ENCODE measurements around the gene ZNF789.
"Not testable (repeated sequence)": the region's sequence is repeated elsewhere in the genome, so short reads cannot be mapped to it uniquely, and the experiment has no call there.

ZNF789 gene

DNA sequence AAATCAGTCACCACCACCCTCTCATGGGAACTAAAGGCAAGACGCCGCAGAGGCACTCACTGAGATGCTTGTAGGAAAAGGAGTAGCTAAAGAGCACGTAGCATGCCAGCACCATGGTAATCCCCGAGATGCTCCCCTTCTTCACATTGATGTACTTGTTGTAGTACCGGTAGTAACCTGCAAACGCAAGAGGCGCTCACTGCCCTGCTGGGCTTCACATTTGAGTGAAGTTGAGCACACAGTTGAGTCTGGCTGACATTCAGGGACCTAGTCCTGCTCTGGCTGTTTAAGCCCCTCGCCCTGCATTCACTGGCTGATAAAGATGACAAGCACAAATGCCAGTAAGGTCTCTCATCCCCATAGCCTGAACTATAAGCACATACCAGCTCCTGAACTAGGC lies 13.6 kb upstream of the ZNF789 start:
- DNase-seq, result peak in 1 of 2 donors; percentile 33

DNA sequence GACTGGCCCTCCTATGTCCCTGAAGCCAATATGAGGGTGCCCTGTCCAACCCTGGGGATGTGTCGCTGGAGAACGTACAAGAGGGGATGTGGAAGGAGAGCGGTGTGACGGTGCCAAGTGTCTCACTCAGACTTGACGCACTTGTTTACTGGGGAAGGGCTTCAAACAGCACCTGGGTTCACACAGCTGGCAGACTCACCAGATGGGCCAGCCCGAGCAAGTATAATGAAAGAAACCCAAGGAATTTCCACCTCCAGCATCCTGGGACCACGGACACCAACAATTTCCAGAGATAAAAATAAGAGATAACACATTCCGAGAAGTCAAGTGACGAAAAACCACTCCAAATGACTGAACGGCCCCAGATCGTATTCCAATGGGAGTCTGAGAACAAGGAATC lies 12.0 kb upstream of the ZNF789 start:
- DNase-seq, result no peak

DNA sequence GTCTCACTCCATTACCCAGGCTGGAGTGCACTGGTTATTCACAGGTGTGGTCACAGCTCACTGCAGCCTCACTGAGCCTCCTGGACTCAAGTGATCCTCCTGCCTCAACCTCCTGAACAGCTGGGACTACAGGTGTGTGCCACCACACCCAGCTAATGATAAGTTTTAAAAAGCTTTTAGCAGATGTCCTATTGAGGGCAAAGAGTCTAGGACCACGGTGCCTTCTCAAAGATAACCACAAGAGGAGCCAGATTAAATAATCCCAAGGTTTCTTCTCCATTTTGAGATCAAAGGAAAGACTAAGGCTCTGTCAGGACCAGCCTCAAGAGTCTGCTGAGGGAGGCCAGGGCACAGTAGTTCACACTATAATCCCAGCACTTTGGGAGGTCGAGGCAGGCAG lies 11.5 kb upstream of the ZNF789 start:
- no peak for DNase-seq

DNA sequence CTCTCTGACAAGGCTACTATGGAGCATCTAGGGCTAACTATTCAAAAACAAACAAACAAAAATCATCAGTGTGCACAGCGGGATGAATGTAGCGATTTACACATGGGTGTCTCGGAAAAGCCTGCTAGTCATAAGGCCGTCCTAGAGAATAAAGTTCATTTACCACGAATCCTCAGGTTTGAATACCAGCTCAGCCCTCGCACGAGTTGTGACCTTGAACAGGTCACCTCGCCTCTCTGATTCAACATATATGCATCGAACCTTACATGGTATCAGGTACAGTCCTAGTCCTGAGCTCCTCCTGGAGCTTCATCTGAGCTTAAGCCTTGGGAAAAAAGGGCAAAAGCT lies 7.3 kb upstream of the ZNF789 start:
- no peak for DNase-seq

DNA sequence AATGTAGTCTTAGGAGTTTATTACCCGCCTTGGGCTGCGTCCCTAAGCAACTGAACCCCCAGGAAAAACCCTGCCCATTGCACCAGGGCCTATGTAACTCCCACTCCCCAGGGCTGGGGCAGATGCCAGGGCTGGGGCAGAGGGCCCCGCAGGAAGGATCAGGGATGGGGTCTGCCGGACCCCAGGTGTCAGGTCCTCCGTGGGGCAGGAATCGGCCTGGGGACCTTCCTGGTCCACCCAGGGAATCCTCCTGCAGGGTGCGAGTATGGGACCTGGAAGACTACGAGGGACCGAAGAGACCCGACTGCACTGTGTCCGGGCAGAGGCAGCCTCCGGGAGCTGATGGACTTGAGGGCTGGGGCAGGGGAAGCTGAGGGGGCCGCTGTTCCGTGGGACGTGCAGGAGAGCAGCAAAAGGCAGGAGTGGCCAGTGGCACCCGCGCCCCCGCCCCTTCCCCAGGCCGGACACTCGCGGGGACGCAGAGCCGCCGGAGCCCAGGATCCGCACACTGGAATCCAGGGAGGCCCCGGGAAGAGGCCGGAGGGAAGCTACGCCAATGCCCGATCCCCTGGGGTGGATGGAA lies 4.3 kb upstream of the ZNF789 start:
- no peak for DNase-seq

DNA sequence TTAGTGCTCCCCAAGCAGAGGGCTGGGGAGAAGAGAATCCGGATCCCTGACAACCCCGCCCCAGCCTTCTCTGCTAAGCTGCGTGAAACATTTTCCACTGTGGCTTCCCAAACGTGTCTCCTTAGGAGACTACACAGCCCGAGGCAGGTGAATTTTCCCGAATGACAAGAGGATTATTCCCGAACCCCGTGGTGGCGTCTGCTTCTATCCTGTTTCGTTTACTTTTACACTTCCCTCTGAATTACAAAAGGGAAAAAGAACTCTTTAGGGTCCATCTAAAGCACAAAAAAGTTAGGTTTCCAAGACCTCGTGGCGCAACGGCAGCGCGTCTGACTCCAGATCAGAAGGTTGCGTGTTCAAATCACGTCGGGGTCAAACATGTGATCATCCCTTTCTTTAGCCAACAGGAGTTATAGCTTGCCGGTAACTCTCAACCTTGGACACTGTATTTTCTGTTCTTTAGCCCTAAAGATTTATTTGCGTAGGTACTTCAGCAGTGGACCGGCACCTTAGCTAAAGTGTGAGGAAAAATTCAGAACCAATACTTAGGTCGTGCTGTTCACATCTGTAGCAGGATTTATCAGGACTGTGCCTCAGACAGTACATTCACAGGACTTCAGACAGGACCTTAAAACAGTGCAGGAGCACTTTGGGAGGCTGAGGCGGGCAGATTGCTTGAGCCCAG lies 3.2 kb upstream of the ZNF789 start:
- no peak for DNase-seq

DNA sequence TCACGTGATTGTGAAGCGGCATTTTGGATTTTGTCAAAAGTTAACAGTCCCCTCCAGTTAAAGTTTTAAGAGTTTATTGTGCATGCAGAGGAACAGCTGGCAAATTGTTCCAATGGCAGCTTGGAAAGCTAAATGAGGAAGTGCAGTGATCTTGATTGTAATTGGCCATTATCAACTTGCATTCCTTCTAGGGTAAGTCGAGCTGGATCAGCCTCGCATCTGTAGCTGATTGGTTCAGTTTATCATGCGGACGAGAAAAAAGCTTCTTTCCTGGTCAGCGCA lies 566 bp downstream of the ZNF789 start:
- DNase-seq, result peak; percentile 70 to 76

DNA sequence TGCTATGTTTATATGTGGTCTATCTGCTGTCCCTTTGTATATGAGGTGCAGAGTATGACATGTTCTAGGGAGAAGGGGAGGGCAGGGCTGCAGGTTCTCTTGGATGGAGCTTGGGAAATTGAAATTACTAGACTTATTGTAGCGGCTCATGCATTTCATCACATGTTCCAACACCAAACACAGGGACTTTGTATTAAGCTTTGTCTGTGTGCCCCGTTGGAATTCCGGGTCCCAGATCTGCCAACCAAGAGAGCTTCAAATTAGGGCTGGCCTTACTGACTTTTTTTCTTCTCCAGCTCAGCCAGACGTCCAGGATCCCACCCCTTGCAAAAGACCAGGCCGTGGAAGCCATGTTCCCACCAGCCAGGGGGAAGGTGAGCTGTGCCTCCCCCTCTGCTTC lies 3.4 kb downstream of the ZNF789 start:
- DNase-seq, result no peak

DNA sequence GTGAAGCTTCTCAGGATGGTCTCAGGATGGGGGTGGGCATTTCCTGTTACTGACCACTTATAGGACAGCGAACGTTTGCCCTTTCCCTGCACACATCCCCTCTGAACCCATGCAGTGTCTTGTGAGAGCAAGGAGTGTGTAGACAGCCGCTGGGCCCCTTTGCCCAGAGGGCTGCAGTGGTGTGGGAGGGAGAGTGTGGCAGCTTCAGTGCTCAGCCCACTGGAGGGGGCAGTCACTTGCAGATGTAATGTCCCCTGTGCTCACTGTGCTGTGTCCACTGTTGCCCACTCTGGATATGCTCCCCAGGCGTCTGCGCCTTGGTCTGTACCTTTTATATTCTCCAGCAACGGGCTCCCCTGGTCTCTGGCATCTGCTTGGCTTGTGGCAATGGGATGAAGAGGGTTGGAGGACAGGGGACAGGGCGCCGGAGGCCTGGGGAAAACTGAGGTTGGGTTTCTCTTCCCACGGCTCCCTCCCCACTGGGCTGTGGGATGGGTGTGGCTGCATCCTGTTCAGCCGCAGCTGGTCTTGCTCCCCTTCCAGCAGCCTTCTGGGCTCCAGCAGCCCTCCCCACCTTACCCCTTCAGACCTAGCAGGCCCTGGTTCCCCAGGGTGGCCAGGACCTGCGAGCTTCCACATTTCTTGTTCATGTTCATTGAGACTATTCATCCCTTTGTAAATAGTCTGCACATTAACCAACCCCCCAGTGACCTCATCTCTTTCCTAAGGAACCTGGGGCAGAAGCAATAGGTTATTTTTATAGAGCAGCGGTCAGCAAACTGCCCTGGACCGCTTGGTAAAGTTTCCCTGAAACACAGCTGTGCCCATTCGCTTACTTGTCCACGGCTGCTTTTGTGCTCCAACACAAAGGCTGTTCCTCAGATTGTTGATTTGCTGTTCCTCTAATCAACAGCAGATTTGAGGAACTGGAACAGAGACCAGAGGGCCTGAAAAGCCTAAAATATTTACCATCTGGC lies 6.1 kb downstream of the ZNF789 start:
- DNase-seq, result no peak

DNA sequence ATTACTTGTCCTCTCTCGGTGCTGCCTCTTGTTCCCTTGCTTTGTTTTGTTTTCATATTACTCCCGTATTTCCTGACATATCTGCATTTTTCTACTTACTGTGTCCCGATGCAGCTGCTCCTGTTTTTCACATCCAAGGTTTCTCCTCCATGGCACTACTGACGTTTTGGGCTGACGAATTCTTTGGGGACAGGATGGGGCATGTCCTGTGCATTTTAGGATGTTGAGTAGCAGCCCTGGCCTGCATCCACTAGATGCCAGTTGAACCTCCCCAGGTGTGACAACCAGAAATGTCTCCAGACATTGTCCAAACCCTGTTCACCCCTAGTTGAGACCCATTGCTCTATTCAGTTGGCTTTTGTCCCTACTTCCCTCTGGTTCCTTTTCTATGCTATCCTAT lies 12.4 kb downstream of the ZNF789 start:
- DNase-seq, result no peak

DNA sequence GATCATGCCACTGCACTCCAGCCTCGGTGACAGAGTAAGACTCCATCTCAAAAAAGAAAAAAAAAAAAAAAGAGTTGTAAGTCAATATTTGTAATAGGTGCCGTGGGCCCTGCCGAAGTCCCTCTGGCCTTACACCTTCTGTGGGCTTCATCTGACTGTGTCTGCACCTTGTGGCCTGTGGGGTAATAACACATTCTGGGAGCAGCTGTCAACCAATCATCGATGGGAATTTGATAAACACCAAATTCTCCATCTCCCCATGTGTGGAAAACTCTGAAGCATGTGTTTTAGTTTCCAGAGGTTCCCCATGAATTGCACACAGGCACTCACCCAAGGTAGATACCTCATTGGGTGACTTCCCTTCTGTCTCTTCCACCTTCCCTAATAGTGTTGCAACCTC lies 16.5 kb downstream of the ZNF789 start:
- DNase-seq, result no peak

DNA sequence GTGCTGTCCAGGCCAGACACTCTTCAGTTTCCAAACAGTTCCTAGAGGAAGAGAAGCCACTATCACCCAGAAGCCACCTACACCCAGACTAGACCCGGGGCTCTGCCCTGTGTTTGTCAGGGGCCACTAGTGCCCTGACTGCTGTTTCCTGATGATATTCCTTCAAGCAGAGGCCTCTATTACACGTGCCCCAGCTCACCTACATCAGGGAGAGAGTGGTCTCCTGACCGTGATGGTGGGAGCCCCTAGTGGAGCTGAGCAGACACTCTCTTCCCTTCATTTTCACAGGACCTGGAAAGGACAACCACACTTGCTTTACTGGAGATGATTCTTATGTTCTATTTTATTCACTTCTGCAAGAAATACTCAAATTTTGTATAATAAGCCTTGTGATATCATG lies 18.2 kb downstream of the ZNF789 start:
- no peak for DNase-seq

DNA sequence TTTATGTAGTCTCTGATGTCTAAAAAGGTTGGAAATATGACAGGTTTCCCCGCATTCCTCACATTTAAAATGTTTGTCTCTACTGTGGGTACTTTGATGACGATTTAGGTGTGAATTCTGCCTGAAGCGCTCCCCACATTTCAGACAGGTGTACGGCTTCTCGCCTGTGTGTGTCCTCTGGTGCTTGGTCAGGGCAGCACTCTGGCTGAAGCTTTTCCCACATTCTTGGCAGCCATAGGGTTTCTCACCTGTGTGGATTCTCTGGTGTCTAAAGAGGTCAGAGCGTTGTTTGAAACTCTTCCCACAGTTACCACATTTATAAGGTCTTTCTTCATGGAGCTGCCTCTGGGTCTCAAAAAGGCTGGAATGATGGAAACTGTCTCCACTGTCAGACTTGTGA lies 21.1 kb downstream of the ZNF789 start:
- no peak for DNase-seq

DNA sequence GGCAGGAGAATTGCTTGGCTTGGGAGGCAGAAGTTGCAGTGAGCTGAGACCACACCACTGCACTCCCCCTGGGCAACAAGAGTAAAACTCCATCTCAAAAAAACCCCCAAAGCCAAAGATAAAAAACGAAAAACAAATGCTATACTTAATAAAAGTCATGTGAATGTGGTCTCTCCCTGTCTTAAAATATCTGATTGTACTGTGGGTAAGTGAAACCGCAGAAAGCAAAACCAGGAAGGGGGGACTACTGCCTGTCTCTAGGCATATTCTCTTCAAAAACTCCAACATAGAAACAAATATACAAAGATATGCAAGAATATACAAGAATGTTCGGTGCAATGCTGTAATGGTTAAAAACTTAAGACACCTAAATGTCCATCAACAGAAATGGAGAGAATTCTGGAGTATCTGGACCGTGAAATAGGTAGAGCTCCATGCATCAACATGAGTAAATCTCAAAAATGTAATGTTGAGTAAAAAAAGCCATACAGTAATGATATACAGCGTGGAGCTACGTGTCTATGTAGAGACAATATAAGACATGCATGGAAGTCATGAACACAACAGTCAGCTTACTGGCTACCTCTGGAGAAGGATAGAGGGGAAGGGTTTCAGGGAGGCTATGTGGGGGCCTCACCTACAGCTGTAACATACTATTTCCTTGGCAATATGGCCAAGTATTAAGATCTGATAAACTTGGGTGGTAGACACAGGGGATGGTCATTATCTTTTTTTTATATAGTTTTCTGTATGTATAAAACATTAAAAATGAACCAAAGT lies 25.3 kb downstream of the ZNF789 start:
- no peak for DNase-seq

DNA sequence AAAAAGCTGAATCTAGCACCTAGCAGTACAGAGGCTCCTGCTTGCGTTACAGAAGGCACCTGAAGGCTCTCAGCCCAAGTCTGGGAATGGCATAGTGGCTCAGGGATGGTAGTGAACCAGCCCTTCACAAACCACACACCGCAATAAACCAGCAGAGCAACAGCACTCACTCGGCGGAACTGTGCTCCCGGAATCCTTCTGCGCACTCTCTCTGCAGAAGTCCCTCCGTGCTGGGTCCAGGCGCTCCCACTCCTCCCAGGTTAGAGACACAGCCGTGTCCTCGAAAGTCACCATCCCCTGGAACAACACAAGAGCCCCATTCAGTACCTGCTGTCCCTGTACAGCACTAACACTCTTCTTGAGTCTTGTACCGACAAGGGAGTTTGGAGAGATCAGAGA lies 25.9 kb downstream of the ZNF789 start:
- DNase-seq, result no peak

DNA sequence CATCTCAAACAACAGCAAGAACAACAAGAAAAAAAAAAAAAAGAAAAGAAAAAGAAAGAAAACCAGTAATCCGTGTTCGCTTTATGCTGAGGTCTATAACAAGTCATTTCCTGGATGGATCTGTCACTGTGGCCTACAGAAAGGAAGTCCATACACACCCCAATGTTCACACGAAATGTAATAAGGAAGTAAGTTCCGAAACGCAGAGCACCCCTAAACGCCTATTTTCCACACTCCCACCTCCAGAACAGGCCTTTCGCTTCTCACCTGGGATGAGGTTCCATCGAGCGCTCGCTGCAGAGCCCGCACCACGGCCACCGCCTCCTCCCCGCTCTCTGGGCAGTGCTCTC lies 26.7 kb downstream of the ZNF789 start:
- DNase-seq, result peak; percentile 28 to 53

DNA sequence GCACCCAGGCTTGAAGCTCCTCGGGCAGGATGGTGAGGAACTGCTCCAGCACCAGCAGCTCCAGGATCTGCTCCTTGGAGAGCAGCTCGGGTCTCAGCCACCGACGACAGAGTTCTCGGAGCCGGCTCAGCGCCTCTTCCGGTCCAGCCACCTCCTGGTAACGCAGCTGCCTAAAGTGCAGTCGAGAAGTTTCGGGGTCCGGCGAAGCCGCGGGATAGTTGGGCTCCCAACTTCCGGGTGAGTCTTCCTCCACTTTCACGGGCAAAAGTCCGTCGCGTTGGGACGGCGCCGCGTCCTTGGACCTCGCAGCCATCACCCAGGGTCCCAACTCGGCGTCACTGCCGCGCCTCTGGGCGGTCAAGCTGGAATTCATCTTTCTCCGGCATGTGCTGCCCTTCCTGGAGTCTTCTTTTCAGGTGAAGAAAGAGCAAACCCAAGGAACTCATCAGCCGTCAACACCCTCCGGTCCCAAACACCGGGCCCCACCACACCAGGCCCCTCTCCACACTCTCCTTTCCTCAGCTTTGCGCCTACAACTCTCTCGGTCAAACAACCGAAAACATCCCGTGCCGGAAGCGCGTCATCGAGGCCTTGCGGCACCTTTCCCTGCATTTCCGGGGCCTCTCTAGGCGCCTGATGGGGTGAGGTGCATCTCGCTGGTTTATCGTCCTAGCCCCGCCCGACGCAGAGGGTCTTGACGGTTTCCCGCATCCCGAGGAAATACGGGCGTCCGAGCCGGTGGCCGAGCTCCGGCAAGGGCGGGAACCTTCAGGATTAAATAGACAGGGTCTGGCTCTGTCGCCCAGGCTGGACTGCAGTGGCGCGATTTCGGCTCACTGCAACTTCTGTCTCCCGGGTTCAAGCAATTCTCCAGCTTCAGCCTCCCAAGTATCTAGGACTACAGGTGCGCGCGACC lies 27.3 kb downstream of the ZNF789 start, which contains the start of gene ZNF394:
ZNF394 (minus strand) TSS at position 561 of the 916 bp plus-strand sequence; CDS start at position 373, 188 bp downstream.
- DNase-seq, result peak; percentile 88 to 94

DNA sequence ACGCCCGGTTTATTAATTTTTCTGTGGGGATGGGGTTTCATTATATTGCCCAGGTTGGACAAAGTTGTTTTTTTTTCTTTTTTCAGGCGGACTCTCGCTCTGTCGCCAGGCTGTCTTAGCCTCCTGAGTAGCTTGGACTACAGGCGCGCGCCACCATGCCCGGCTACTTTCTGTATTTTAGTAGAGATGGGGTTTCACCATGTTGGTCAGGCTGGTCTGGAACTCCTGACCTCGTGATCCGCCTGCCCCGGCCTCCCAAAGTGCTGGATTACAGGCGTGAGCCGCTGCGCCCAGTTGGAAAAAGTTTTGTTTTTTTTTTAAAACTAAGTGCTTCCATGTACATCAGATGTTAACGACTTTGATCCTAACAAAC lies 27.9 kb downstream of the ZNF789 start:
- no peak for DNase-seq

DNA sequence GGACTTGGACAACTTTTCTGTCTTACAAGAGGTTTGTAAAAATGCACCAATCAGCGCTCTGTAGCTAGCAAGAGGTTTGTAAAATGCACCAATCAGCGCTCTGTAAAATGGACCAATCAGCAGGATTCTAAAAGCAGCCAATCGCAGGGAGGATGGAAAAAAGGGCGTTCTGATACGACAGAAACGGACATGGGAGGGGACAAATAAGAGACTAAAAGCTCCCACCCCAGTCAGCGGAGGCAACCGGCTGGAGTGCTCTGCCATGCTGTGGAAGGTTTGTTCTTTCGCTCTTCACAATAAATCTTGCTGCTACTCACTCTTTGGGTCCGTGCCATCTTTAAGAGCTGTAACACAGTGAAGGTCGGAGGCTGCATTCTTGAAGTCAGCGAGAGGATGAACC lies 28.5 kb downstream of the ZNF789 start:
- DNase-seq, result not testable (repeated sequence)

DNA sequence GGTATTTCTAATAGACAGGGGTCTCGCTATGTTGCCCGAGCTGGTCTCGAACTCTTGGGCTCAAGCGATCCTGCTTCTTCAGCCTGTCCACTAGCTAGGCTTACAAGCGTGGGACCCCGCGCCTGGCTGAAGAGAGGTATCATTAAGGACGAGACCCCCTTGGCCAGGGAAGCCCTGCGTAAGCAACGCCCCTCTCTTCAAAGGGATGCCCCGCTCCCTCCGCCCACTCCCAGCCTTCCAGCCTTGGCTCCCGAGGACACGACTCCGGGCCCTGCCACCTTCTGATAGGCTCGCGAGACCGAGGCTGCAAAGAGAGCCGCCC lies 31.6 kb downstream of the ZNF789 start:
- DNase-seq, result peak in 1 of 2 donors; percentile 96

DNA sequence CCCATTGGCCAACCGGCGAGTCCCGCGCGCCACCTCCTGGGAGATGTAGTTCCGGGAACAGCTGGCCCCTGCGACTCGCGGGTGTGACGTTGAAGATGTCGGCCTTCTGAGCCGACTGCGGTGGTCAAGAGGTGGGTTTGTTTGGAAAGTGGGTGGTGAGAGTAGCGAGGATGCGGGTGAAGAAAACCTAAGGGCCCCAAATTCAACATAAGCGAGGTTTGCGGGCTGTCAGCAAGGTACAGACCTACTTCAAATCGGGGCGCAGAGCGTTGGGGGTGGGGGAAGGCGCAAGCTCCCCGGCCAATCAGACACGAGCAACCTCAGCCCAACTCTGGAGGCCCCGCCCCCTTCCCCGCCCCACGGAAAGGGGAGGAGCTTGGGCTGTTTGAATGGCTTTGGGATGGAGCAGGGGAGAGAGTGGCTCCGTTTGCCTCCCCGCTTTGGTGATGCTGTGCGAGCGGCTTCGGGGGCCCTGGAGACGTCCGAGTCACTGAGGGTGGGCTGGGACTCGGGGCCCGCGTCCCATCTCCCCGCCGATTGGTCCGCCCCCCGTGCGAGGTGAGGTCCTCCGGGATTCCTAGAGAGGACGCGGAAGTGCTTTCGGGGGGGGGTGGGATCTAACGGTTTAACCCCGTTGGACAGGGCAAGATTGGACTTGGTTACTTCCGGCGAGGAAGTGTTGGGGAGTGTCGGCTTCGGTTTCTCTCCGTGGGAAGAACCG lies 32.1 kb downstream of the ZNF789 start, which contains the start of gene ZKSCAN5:
ZKSCAN5 (plus strand) TSS at position 60 of the 721 bp plus-strand sequence. CDS start 1,383 bp downstream, outside the sequence.
- peak; percentile 92 to 97 for DNase-seq

DNA sequence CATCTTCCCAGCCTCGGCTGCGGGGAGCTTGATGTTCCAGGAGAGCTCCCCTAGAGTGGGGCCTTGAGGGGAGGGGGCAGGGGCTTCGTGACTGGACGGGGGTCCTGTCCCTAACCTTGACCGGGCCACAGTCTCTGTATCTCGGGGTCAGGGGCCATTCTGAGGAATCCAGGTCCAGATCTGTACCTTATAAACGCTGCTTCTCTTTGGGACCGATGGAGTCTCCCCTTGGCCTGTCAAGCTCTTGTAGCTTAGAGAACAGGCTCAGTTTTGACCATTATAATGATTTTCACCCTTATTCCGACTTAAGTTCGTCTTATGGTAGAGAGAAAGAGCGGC lies 32.6 kb downstream of the ZNF789 start:
- DNase-seq, result no peak
